Measurements from ENCODE around the gene ADGRV1.
"Not testable (repeated sequence)": the region's sequence is repeated elsewhere in the genome, so short reads cannot be mapped to it uniquely, and the experiment has no call there.

Gene ADGRV1

GRCh38 chr5:90917928-90918668 is 359.5 kb downstream of the ADGRV1 start:
- Histone ChIP-seq H3K4me3 (ENCODE audit: low read depth in 1 of 5, low read length in 5 of 5) (no peak overlapping the region), H3K4me1 (ENCODE audit: control insufficient read depth in 5 of 5, insufficient read depth in 5 of 5, low read length in 5 of 5) (peaks cover 0 to 9% (median 0%) of the 10 kb centered on the region in 5 donors), H3K27ac (ENCODE audit: low read depth, low read length) (no peak overlapping the region), H3K9ac (ENCODE audit: low read length in 5 of 5) (no peak overlapping the region), H3K27me3 (ENCODE audit: control insufficient read depth in 5 of 5, insufficient read depth in 4 of 5, low read length in 5 of 5) (no peaks in the 10 kb centered on the region), H3K9me3 (ENCODE audit: control insufficient read depth in 5 of 5, low read length in 5 of 5) (no peaks in the 10 kb centered on the region), H3K36me3 (ENCODE audit: control insufficient read depth in 5 of 5, insufficient read depth in 5 of 5, low read length in 5 of 5) (no peaks in the 10 kb centered on the region)

- Histone ChIP-seq H3K27me3 (ENCODE audit: control insufficient read depth in 5 of 5, insufficient read depth in 4 of 5, low read length in 5 of 5) (no peaks in the 10 kb centered on the region), H3K4me1 (ENCODE audit: control insufficient read depth in 5 of 5, insufficient read depth in 5 of 5, low read length in 5 of 5) (peaks cover 0 to 9% (median 0%) of the 10 kb centered on the region in 5 donors), H3K4me3 (ENCODE audit: low read depth in 1 of 5, low read length in 5 of 5) (no peak overlapping the region), H3K9me3 (ENCODE audit: control insufficient read depth in 5 of 5, low read length in 5 of 5) (no peaks in the 10 kb centered on the region), H3K9ac (ENCODE audit: low read length in 5 of 5) (no peak overlapping the region), H3K36me3 (ENCODE audit: control insufficient read depth in 5 of 5, insufficient read depth in 5 of 5, low read length in 5 of 5) (no peaks in the 10 kb centered on the region), H3K27ac (ENCODE audit: low read depth, low read length) (no peak overlapping the region)
These were observed 362.9 kb downstream of the ADGRV1 start for GRCh38 chr5:90921418-90921973.

- not testable (repeated sequence) for H3K4me3 ChIP-seq (ENCODE audit: low read depth in 1 of 5, low read length in 5 of 5); H3K27ac ChIP-seq (ENCODE audit: low read depth, low read length); H3K36me3 ChIP-seq (ENCODE audit: control insufficient read depth in 5 of 5, insufficient read depth in 5 of 5, low read length in 5 of 5); H3K27me3 ChIP-seq (ENCODE audit: control insufficient read depth in 5 of 5, insufficient read depth in 4 of 5, low read length in 5 of 5); H3K9me3 ChIP-seq (ENCODE audit: control insufficient read depth in 5 of 5, low read length in 5 of 5); H3K4me1 ChIP-seq (ENCODE audit: control insufficient read depth in 5 of 5, insufficient read depth in 5 of 5, low read length in 5 of 5); H3K9ac ChIP-seq (ENCODE audit: low read length in 5 of 5)
These were observed 365.6 kb downstream of the ADGRV1 start for GRCh38 chr5:90924222-90924621.

GRCh38 chr5:90929013-90929839 is 370.6 kb downstream of the ADGRV1 start:
- H3K36me3 ChIP-seq (ENCODE audit: control insufficient read depth in 5 of 5, insufficient read depth in 5 of 5, low read length in 5 of 5); H3K4me3 ChIP-seq (ENCODE audit: low read depth in 1 of 5, low read length in 5 of 5); H3K9ac ChIP-seq (ENCODE audit: low read length in 5 of 5); H3K27me3 ChIP-seq (ENCODE audit: control insufficient read depth in 5 of 5, insufficient read depth in 4 of 5, low read length in 5 of 5); H3K27ac ChIP-seq (ENCODE audit: low read depth, low read length); H3K4me1 ChIP-seq (ENCODE audit: control insufficient read depth in 5 of 5, insufficient read depth in 5 of 5, low read length in 5 of 5); H3K9me3 ChIP-seq (ENCODE audit: control insufficient read depth in 5 of 5, low read length in 5 of 5): not testable (repeated sequence)

- no peaks in the 10 kb centered on the region for H3K27me3 ChIP-seq (ENCODE audit: control insufficient read depth in 5 of 5, insufficient read depth in 4 of 5, low read length in 5 of 5)
- H3K9ac ChIP-seq (ENCODE audit: low read length in 5 of 5) = no peak overlapping the region
- no peak overlapping the region for H3K4me3 ChIP-seq (ENCODE audit: low read depth in 1 of 5, low read length in 5 of 5)
- no peaks in the 10 kb centered on the region for H3K36me3 ChIP-seq (ENCODE audit: control insufficient read depth in 5 of 5, insufficient read depth in 5 of 5, low read length in 5 of 5)
- peaks cover 0 to 7% (median 0%) of the 10 kb centered on the region in 5 donors for H3K4me1 ChIP-seq (ENCODE audit: control insufficient read depth in 5 of 5, insufficient read depth in 5 of 5, low read length in 5 of 5)
- H3K9me3 ChIP-seq (ENCODE audit: control insufficient read depth in 5 of 5, low read length in 5 of 5) = peaks cover 0 to 3% (median 0%) of the 10 kb centered on the region in 5 donors
- H3K27ac ChIP-seq (ENCODE audit: low read depth, low read length) = no peak overlapping the region
These were observed 371.5 kb downstream of the ADGRV1 start for GRCh38 chr5:90930062-90930461.

- Histone ChIP-seq H3K36me3 (ENCODE audit: control insufficient read depth in 5 of 5, insufficient read depth in 5 of 5, low read length in 5 of 5) (no peaks in the 10 kb centered on the region), H3K4me1 (ENCODE audit: control insufficient read depth in 5 of 5, insufficient read depth in 5 of 5, low read length in 5 of 5) (peaks cover 0 to 7% (median 0%) of the 10 kb centered on the region in 5 donors), H3K27me3 (ENCODE audit: control insufficient read depth in 5 of 5, insufficient read depth in 4 of 5, low read length in 5 of 5) (no peaks in the 10 kb centered on the region), H3K27ac (ENCODE audit: low read depth, low read length) (no peak overlapping the region), H3K4me3 (ENCODE audit: low read depth in 1 of 5, low read length in 5 of 5) (no peak overlapping the region), H3K9ac (ENCODE audit: low read length in 5 of 5) (no peak overlapping the region), H3K9me3 (ENCODE audit: control insufficient read depth in 5 of 5, low read length in 5 of 5) (peaks cover 0 to 3% (median 0%) of the 10 kb centered on the region in 5 donors)
These were observed 372.3 kb downstream of the ADGRV1 start for GRCh38 chr5:90930756-90931431.

GRCh38 chr5:90932052-90932699 is 373.6 kb downstream of the ADGRV1 start:
- no peaks in the 10 kb centered on the region for H3K27me3 ChIP-seq (ENCODE audit: control insufficient read depth in 5 of 5, insufficient read depth in 4 of 5, low read length in 5 of 5)
- H3K27ac ChIP-seq (ENCODE audit: low read depth, low read length) = no peak overlapping the region
- no peak overlapping the region for H3K4me3 ChIP-seq (ENCODE audit: low read depth in 1 of 5, low read length in 5 of 5)
- no peak overlapping the region for H3K9ac ChIP-seq (ENCODE audit: low read length in 5 of 5)
- H3K9me3 ChIP-seq (ENCODE audit: control insufficient read depth in 5 of 5, low read length in 5 of 5) = peaks cover 0 to 3% (median 0%) of the 10 kb centered on the region in 5 donors
- H3K36me3 ChIP-seq (ENCODE audit: control insufficient read depth in 5 of 5, insufficient read depth in 5 of 5, low read length in 5 of 5) = no peaks in the 10 kb centered on the region
- H3K4me1 ChIP-seq (ENCODE audit: control insufficient read depth in 5 of 5, insufficient read depth in 5 of 5, low read length in 5 of 5) = peaks cover 0 to 7% (median 0%) of the 10 kb centered on the region in 5 donors

- Histone ChIP-seq H3K4me3 (ENCODE audit: low read depth in 1 of 5, low read length in 5 of 5) (no peak overlapping the region), H3K27ac (ENCODE audit: low read depth, low read length) (no peak overlapping the region), H3K4me1 (ENCODE audit: control insufficient read depth in 5 of 5, insufficient read depth in 5 of 5, low read length in 5 of 5) (peaks cover 0 to 7% (median 0%) of the 10 kb centered on the region in 5 donors), H3K9ac (ENCODE audit: low read length in 5 of 5) (no peak overlapping the region), H3K36me3 (ENCODE audit: control insufficient read depth in 5 of 5, insufficient read depth in 5 of 5, low read length in 5 of 5) (no peaks in the 10 kb centered on the region), H3K27me3 (ENCODE audit: control insufficient read depth in 5 of 5, insufficient read depth in 4 of 5, low read length in 5 of 5) (no peaks in the 10 kb centered on the region), H3K9me3 (ENCODE audit: control insufficient read depth in 5 of 5, low read length in 5 of 5) (peaks cover 0 to 3% (median 0%) of the 10 kb centered on the region in 5 donors)
These were observed 374.7 kb downstream of the ADGRV1 start for GRCh38 chr5:90933298-90933697.

GRCh38 chr5:90934091-90934719 is 375.6 kb downstream of the ADGRV1 start:
- peaks cover 0 to 7% (median 0%) of the 10 kb centered on the region in 5 donors for H3K4me1 ChIP-seq (ENCODE audit: control insufficient read depth in 5 of 5, insufficient read depth in 5 of 5, low read length in 5 of 5)
- H3K36me3 ChIP-seq (ENCODE audit: control insufficient read depth in 5 of 5, insufficient read depth in 5 of 5, low read length in 5 of 5) = no peaks in the 10 kb centered on the region
- H3K9ac ChIP-seq (ENCODE audit: low read length in 5 of 5) = no peak overlapping the region
- no peaks in the 10 kb centered on the region for H3K27me3 ChIP-seq (ENCODE audit: control insufficient read depth in 5 of 5, insufficient read depth in 4 of 5, low read length in 5 of 5)
- H3K9me3 ChIP-seq (ENCODE audit: control insufficient read depth in 5 of 5, low read length in 5 of 5) = peaks cover 0 to 3% (median 0%) of the 10 kb centered on the region in 5 donors
- H3K27ac ChIP-seq (ENCODE audit: low read depth, low read length) = no peak overlapping the region
- no peak overlapping the region for H3K4me3 ChIP-seq (ENCODE audit: low read depth in 1 of 5, low read length in 5 of 5)
